GM18498 (cell line): ENCODE measurements around the gene GBP1.
"Not testable (repeated sequence)": the region's sequence is repeated elsewhere in the genome, so short reads cannot be mapped to it uniquely, and the experiment has no call there.

ENCODE experiments used
- ATAC-seq: cut with Tn5 transposase; IDR thresholded peaks from one replicate; pipeline ENCODE4 v1.9.1; 2021; ENCODE audit warnings: mild to moderate bottlenecking, moderate library complexity; ENCODE audit not compliant: unreplicated experiment

The GBP1 gene

GRCh38 chr1:89018318-89018717, 46.7 kb downstream of the GBP1 start:
- not testable (repeated sequence) for ATAC-seq

- no peak for ATAC-seq
Observed at GRCh38 chr1:89008511-89008910, 56.5 kb downstream of the GBP1 start.

DNA sequence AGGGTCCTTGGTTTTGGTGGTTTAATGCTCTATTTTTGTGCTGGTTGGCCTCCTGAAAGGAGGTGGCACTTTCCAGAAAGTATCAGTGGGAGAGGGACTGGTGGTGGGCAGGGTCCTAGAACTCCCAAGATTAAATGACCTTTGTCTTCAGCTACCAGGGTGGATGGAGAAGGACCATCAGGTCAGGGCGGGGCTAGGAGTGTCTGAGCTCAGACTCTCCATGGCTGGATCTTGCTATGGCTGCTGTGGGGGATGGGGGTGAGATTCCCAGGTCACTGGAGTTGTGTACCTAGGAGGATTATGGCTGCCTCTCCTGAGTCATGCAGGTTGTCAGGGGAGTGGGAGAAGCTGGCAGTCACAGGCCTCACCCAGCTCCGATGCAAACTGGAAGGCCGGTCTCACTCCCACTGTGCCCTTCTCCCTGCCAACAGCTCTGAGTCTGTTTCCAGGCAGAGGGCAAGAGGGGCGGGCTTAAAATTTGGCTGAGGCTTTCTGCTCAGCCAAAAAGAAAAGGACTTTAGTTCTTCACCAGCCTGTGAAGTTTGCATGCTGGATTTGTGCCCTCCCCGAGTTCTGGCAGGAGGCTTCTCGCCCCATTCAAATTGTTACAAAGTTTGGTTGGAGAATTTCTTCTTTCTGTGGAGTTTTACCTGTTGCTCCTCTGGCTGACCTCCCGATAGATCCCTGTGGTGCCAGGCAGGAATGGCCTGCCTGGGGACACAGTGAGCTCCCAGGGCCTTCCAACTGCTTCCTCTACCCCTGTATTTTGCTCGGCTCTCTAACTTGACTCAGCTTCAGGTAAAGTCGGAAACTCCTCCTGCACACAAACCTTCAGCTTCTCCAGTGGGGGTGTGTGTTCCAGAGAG, 59.5 kb downstream of the GBP1 start:
- ATAC-seq: no peak
